Suprapubic skin (tissue), 4 donors: ENCODE measurements around the gene UPK3BL1. TPM values are rescaled to one million over a fixed set of nuclear protein-coding genes. Genes with fewer than 3 reads are reported as not detected.

Experiments used
- total RNA-seq, 4 donors: library from RNA; depleted of rRNA; stranded (reverse); fragments of >200 nt; gene quantifications; one replicate each; pipeline ENCODE4 v1.1.0, GENCODE V29; 2016

UPK3BL1 gene
- total RNA-seq, 4 donors from 2014 or later: 24.2 to 57.0 (median 48.1) TPM

Other genes with a start within 250 kb of the UPK3BL1 start
- gene PRKRIP1, start 246.4 kb downstream of the UPK3BL1 start, total RNA-seq: 10 to 100 TPM; 21.5 to 54.7 (median 23.3) TPM
- gene ORAI2, start 209.2 kb downstream of the UPK3BL1 start, total RNA-seq: 1 to 10 TPM; 4.3 to 7.0 (median 5.0) TPM
- gene ALKBH4, start 177.9 kb downstream of the UPK3BL1 start, total RNA-seq: 10 to 100 TPM; 17.9 to 41.1 (median 26.7) TPM
- 10 to 100 TPM in 3 of 4 donors, 1 to 10 TPM in 1; 9.8 to 19.2 (median 16.4) TPM for gene LRWD1, start 177.8 kb downstream of the UPK3BL1 start, total RNA-seq
- gene POLR2J, start 163.9 kb downstream of the UPK3BL1 start, total RNA-seq: 10 to 100 TPM in 3 of 4 donors, 1 to 10 TPM in 1; 9.5 to 29.0 (median 19.3) TPM
- gene RASA4B, start 125.0 kb downstream of the UPK3BL1 start, total RNA-seq: 10 to 100 TPM; 26.5 to 30.7 (median 28.4) TPM
- 10 to 100 TPM in 2 of 4 donors, 1 to 10 TPM in 2; 7.8 to 24.4 (median 11.5) TPM for gene UPK3BL2, start 99.1 kb downstream of the UPK3BL1 start, total RNA-seq
- under 1 TPM in 1 of 4 donors, not detected in 3; 0.64 TPM for gene SPDYE2, start 91.6 kb downstream of the UPK3BL1 start, total RNA-seq
- 10 to 100 TPM; 11.3 to 28.5 (median 27.3) TPM for gene POLR2J3, start 70.2 kb downstream of the UPK3BL1 start, total RNA-seq
- 10 to 100 TPM; 16.4 to 33.9 (median 23.6) TPM for gene RASA4, start 26.0 kb downstream of the UPK3BL1 start, total RNA-seq
- not detected for gene SPDYE2B, start 7.5 kb upstream of the UPK3BL1 start, total RNA-seq
- gene POLR2J2, start 28.9 kb upstream of the UPK3BL1 start, total RNA-seq: 1 to 10 TPM; 1.0 to 5.1 (median 3.1) TPM
- 10 to 100 TPM; 12.4 to 41.9 (median 16.9) TPM for gene FAM185A, start 106.2 kb upstream of the UPK3BL1 start, total RNA-seq